Measurements from ENCODE around the gene ZNF407.

The ZNF407 gene

GRCh38 chr18:74718312-74718711 is 120.6 kb downstream of the ZNF407 start:
- no peak for DNase-seq
- Histone ChIP-seq H3K36me3 (no peaks in the 10 kb centered on the region), H3K27me3 (no peaks in the 10 kb centered on the region), H3K9me3 (no peaks in the 10 kb centered on the region), H3K4me3 (ENCODE audit: low read depth, low read length) (no peak overlapping the region), H3K4me1 (no peaks in the 10 kb centered on the region)
- TF ChIP-seq CTCF (IDR thresholded peaks at IDR 0.05; ENCODE audit: low read depth, low read length): no peak

GRCh38 chr18:74722237-74722636 is 124.6 kb downstream of the ZNF407 start:
- no peak for DNase-seq
- no peaks in the 10 kb centered on the region for H3K27me3 ChIP-seq
- H3K4me3 ChIP-seq (ENCODE audit: low read depth, low read length): no peak overlapping the region
- no peaks in the 10 kb centered on the region for H3K36me3 ChIP-seq
- no peaks in the 10 kb centered on the region for H3K4me1 ChIP-seq
- no peaks in the 10 kb centered on the region for H3K9me3 ChIP-seq
- no peak for TF ChIP-seq CTCF (IDR thresholded peaks at IDR 0.05; ENCODE audit: low read depth, low read length)

GRCh38 chr18:74724186-74724585 is 126.5 kb downstream of the ZNF407 start:
- no peak for DNase-seq
- Histone ChIP-seq H3K4me1 (no peaks in the 10 kb centered on the region), H3K36me3 (no peaks in the 10 kb centered on the region), H3K27me3 (no peaks in the 10 kb centered on the region), H3K9me3 (no peaks in the 10 kb centered on the region), H3K4me3 (ENCODE audit: low read depth, low read length) (no peak overlapping the region)
- no peak for TF ChIP-seq CTCF (IDR thresholded peaks at IDR 0.05; ENCODE audit: low read depth, low read length)

GRCh38 chr18:74725690-74726089 is 128.0 kb downstream of the ZNF407 start:
- Histone ChIP-seq H3K27me3 (no peaks in the 10 kb centered on the region), H3K4me1 (no peaks in the 10 kb centered on the region), H3K36me3 (no peaks in the 10 kb centered on the region), H3K4me3 (ENCODE audit: low read depth, low read length) (no peak overlapping the region), H3K9me3 (no peaks in the 10 kb centered on the region)
- no peak for DNase-seq
- no peak for TF ChIP-seq CTCF (IDR thresholded peaks at IDR 0.05; ENCODE audit: low read depth, low read length)

GRCh38 chr18:74728586-74728985 is 130.9 kb downstream of the ZNF407 start:
- Histone ChIP-seq H3K9me3 (no peaks in the 10 kb centered on the region), H3K4me3 (ENCODE audit: low read depth, low read length) (no peak overlapping the region), H3K27me3 (no peaks in the 10 kb centered on the region), H3K36me3 (no peaks in the 10 kb centered on the region), H3K4me1 (no peaks in the 10 kb centered on the region)
- no peak for TF ChIP-seq CTCF (IDR thresholded peaks at IDR 0.05; ENCODE audit: low read depth, low read length)
- DNase-seq: no peak

- no peaks in the 10 kb centered on the region for H3K9me3 ChIP-seq
- H3K4me1 ChIP-seq: no peaks in the 10 kb centered on the region
Observed at GRCh38 chr18:74731097-74731496, 133.4 kb downstream of the ZNF407 start.

More at GRCh38 chr18:74731097-74731496, 133.4 kb downstream of the ZNF407 start:
- no peak overlapping the region for H3K4me3 ChIP-seq (ENCODE audit: low read depth, low read length)
- no peaks in the 10 kb centered on the region for H3K27me3 ChIP-seq
- no peak for DNase-seq
- H3K36me3 ChIP-seq: no peaks in the 10 kb centered on the region
- no peak for TF ChIP-seq CTCF (IDR thresholded peaks at IDR 0.05; ENCODE audit: low read depth, low read length)

Data from BE2C (cell line).